SK-N-MC (cell line): ENCODE measurements around the gene BSN.

Experiments
- DNase-seq: peaks from one replicate; pipeline ENCODE4 v3.0.0-alpha.2; 2011; ENCODE audit warnings: low read depth, low spot score
- H3K27ac ChIP-seq: fragments of 200-600 bp; sonication (generic); 2 replicates; pipeline ENCODE4 v1.5.1; 2016; ENCODE audit warnings: mixed run types
- H3K36me3 ChIP-seq: fragments of 200-600 bp; sonication (generic); 2 replicates; pipeline ENCODE4 v1.6.1; 2017; ENCODE audit warnings: antibody characterized with exemption, low read length, mixed read lengths; ENCODE audit not compliant: insufficient read depth
- H3K4me3 ChIP-seq: fragments of 200-600 bp; sonication (generic); 2 replicates; pipeline ENCODE4 v1.5.1; 2016
- H3K9ac ChIP-seq: fragments of 200-600 bp; sonication (generic); 2 replicates; pipeline ENCODE4 v1.8.0; 2017; ENCODE audit warnings: mixed run types, mixed read lengths; ENCODE audit not compliant: insufficient read length
- H3K9me3 ChIP-seq: fragments of 200-600 bp; sonication (generic); 2 replicates; pipeline ENCODE4 v1.6.1; 2017; ENCODE audit warnings: low read depth, mild to moderate bottlenecking, antibody characterized with exemption, low read length, moderate library complexity, mixed read lengths
- EZH2 ChIP-seq: fragments of 200-600 bp; sonication (generic); IDR thresholded peaks from one replicate; pipeline ENCODE4 v1.6.1; 2017; ENCODE audit warnings: antibody characterized with exemption
- FOXP2 ChIP-seq: optimal IDR thresholded peaks from 2 replicates; pipeline ENCODE3; 2011; ENCODE audit warnings: mild to moderate bottlenecking, moderate library complexity; ENCODE audit not compliant: insufficient read depth; ENCODE audit errors: extremely low read length, control extremely low read depth
- POLR2AphosphoS5 ChIP-seq: IDR thresholded peaks from 2 replicates; pipeline ENCODE4 v1.6.1; 2012; ENCODE audit warnings: mild to moderate bottlenecking, low read depth, low read length, borderline replicate concordance

BSN gene

GRCh38 chr3:49610666-49611280 is 56.5 kb downstream of the BSN start:
- Histone ChIP-seq H3K9ac (no peak overlapping the region), H3K9me3 (no peaks in the 10 kb centered on the region), H3K36me3 (no peaks in the 10 kb centered on the region), H3K27ac (no peak overlapping the region), H3K4me3 (no peak overlapping the region)
- no peak for TF ChIP-seq FOXP2
- TF ChIP-seq EZH2: no peak
- no peak for TF ChIP-seq POLR2AphosphoS5
- no peak for DNase-seq

- Histone ChIP-seq H3K9me3 (no peaks in the 10 kb centered on the region), H3K27ac (no peak overlapping the region), H3K36me3 (no peaks in the 10 kb centered on the region), H3K9ac (no peak overlapping the region), H3K4me3 (no peak overlapping the region)
- no peak for DNase-seq
- TF ChIP-seq FOXP2: no peak
- TF ChIP-seq POLR2AphosphoS5: no peak
- no peak for TF ChIP-seq EZH2
Observed at GRCh38 chr3:49611291-49611690, 57.0 kb downstream of the BSN start.

- Histone ChIP-seq H3K27ac (no peak overlapping the region), H3K9ac (no peak overlapping the region), H3K9me3 (no peaks in the 10 kb centered on the region), H3K36me3 (no peaks in the 10 kb centered on the region), H3K4me3 (no peak overlapping the region)
- DNase-seq: no peak
- TF ChIP-seq FOXP2: no peak
- no peak for TF ChIP-seq POLR2AphosphoS5
- no peak for TF ChIP-seq EZH2
Observed at GRCh38 chr3:49611719-49612118, 57.4 kb downstream of the BSN start.

GRCh38 chr3:49614936-49615335 is 60.7 kb downstream of the BSN start:
- DNase-seq: no peak
- TF ChIP-seq EZH2: no peak
- no peak for TF ChIP-seq POLR2AphosphoS5
- no peak for TF ChIP-seq FOXP2
- Histone ChIP-seq H3K9ac (no peak overlapping the region), H3K36me3 (no peaks in the 10 kb centered on the region), H3K9me3 (no peaks in the 10 kb centered on the region), H3K27ac (no peak overlapping the region), H3K4me3 (no peak overlapping the region)

- no peak for DNase-seq
- Histone ChIP-seq H3K9ac (no peak overlapping the region), H3K36me3 (no peaks in the 10 kb centered on the region), H3K27ac (peak overlapping the region; percentile 74), H3K4me3 (peak overlapping the region; percentile 18; the same call in 1 of the 2 replicates), H3K9me3 (no peaks in the 10 kb centered on the region)
- TF ChIP-seq POLR2AphosphoS5 (no peak), EZH2 (no peak), FOXP2 (no peak)
Observed at GRCh38 chr3:49616061-49616460, 61.8 kb downstream of the BSN start.

- TF ChIP-seq EZH2 (no peak), POLR2AphosphoS5 (no peak), FOXP2 (no peak)
- Histone ChIP-seq H3K9me3 (no peaks in the 10 kb centered on the region), H3K9ac (no peak overlapping the region), H3K27ac (peak overlapping the region; percentile 74), H3K4me3 (peak overlapping the region; percentile 18; the same call in 1 of the 2 replicates), H3K36me3 (no peaks in the 10 kb centered on the region)
- no peak for DNase-seq
Observed at GRCh38 chr3:49616491-49616941, 62.2 kb downstream of the BSN start.

GRCh38 chr3:49617390-49618013 is 63.2 kb downstream of the BSN start:
- Histone ChIP-seq H3K4me3 (no peak overlapping the region), H3K36me3 (no peaks in the 10 kb centered on the region), H3K9ac (no peak overlapping the region), H3K27ac (no peak overlapping the region), H3K9me3 (no peaks in the 10 kb centered on the region)
- DNase-seq: no peak
- TF ChIP-seq POLR2AphosphoS5 (no peak), FOXP2 (no peak), EZH2 (no peak)

- Histone ChIP-seq H3K27ac (no peak overlapping the region), H3K9me3 (no peaks in the 10 kb centered on the region), H3K4me3 (no peak overlapping the region), H3K36me3 (no peaks in the 10 kb centered on the region), H3K9ac (no peak overlapping the region)
- no peak for TF ChIP-seq POLR2AphosphoS5
- no peak for TF ChIP-seq FOXP2
- no peak for TF ChIP-seq EZH2
- no peak for DNase-seq
Observed at GRCh38 chr3:49618412-49618811, 64.1 kb downstream of the BSN start.
